GM18505 (cell line): ENCODE results near the gene UVSSA.
"Not testable (repeated sequence)": the region's sequence is repeated elsewhere in the genome, so short reads cannot be mapped to it uniquely, and the experiment has no call there.

Experiments used
- ATAC-seq: cut with Tn5 transposase; IDR thresholded peaks from one replicate; pipeline ENCODE4 v1.9.1; 2021; ENCODE audit not compliant: unreplicated experiment
- POLR2A ChIP-seq: IDR thresholded peaks from 4 replicates; pipeline ENCODE4 v1.6.1; 2011; ENCODE audit warnings: borderline replicate concordance; ENCODE audit not compliant: insufficient read depth, insufficient read length; ENCODE audit errors: extremely low read depth

The UVSSA gene

GRCh38 chr4:1321946-1322650 is 24.9 kb upstream of the UVSSA start:
- TF ChIP-seq POLR2A: no peak
- ATAC-seq: no peak

- ATAC-seq: no peak
- TF ChIP-seq POLR2A: no peak
Measured at GRCh38 chr4:1323280-1323634, 23.8 kb upstream of the UVSSA start.

- no peak for ATAC-seq
- TF ChIP-seq POLR2A: no peak
Measured at GRCh38 chr4:1323635-1324442, 23.2 kb upstream of the UVSSA start.

- not testable (repeated sequence) for ATAC-seq
Measured at GRCh38 chr4:1324443-1325175, 22.4 kb upstream of the UVSSA start.

GRCh38 chr4:1325176-1325480 is 21.9 kb upstream of the UVSSA start:
- ATAC-seq: no peak
- no peak for TF ChIP-seq POLR2A

GRCh38 chr4:1325681-1326635 is 21.1 kb upstream of the UVSSA start:
- ATAC-seq: no peak
- TF ChIP-seq POLR2A: no peak

GRCh38 chr4:1326751-1327525 is 20.1 kb upstream of the UVSSA start:
- no peak for ATAC-seq
- TF ChIP-seq POLR2A: no peak

GRCh38 chr4:1327526-1328266 is 19.3 kb upstream of the UVSSA start:
- TF ChIP-seq POLR2A: no peak
- no peak for ATAC-seq

- no peak for TF ChIP-seq POLR2A
- no peak for ATAC-seq
Measured at GRCh38 chr4:1328267-1329155, 18.5 kb upstream of the UVSSA start.

- ATAC-seq: no peak
Measured at GRCh38 chr4:1329408-1330371, 17.3 kb upstream of the UVSSA start.

More at GRCh38 chr4:1329408-1330371, 17.3 kb upstream of the UVSSA start:
- no peak for TF ChIP-seq POLR2A
